Erythroblast (primary cell): ENCODE results near the gene MYO1B.

Experiments used
- DNase-seq, 2 experiments: peaks; one replicate each; lab custom pipeline; 2025; lab: John Stamatoyannopoulos, UW
- GATA1 ChIP-seq: IDR thresholded peaks from 2 replicates; pipeline ENCODE4 v1.6.1; 2011; ENCODE audit warnings: low read depth, mild to moderate bottlenecking, control low read depth, low read length, moderate library complexity
- POLR2A ChIP-seq: IDR thresholded peaks from 2 replicates; pipeline ENCODE4 v1.6.1; 2011; ENCODE audit warnings: mild to moderate bottlenecking, low read length

MYO1B gene

GRCh38 chr2:191262436-191262835 is 17.2 kb downstream of the MYO1B start:
- TF ChIP-seq GATA1 = no peak
- TF ChIP-seq POLR2A = no peak

DNA sequence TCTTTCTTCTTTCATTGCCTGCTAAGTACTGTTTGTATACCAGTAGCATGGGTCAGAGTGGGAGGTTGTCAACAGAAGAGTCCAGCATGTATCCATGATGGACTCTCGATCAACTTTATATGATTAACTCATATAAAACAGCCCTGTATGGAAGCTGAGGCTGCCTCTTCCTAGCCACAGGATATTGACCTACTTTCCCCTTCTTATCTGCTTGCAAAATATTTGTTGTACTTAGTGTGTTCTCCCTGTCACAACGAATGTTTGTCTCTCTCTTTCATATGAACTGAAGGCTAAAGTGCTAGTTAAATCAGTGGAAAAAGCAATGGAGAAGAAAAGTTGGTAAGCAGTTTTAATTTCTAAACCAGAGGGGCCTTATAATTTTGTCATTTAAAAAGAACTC is 17.8 kb downstream of the MYO1B start:
- no peak for DNase-seq
- no peak for TF ChIP-seq POLR2A
- no peak for TF ChIP-seq GATA1

More at GRCh38 chr2:191262436-191262835, 17.2 kb downstream of the MYO1B start:
- DNase-seq = no peak

DNA sequence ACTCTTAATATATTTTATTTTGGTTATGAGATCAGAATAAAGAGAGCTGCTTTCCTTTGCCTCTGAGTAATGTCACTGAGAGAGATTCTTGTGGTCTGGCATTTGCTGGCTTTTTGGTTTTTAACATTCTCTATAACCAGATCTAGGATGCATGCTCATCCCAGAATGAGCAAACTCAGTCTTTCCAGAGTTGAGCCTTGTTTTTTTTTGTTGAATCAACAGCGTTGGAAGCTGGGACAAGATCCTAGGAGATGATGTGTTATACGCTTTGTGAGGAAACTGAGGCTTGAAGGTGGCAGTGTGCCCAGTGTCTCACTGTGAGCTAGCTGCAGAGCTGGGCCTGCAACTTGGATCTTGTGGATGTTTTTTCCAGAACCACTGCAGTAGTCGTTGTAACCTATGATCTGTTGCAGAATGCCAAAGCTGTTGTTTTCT is 19.5 kb downstream of the MYO1B start:
- DNase-seq = no peak
- no peak for TF ChIP-seq GATA1
- no peak for TF ChIP-seq POLR2A

DNA sequence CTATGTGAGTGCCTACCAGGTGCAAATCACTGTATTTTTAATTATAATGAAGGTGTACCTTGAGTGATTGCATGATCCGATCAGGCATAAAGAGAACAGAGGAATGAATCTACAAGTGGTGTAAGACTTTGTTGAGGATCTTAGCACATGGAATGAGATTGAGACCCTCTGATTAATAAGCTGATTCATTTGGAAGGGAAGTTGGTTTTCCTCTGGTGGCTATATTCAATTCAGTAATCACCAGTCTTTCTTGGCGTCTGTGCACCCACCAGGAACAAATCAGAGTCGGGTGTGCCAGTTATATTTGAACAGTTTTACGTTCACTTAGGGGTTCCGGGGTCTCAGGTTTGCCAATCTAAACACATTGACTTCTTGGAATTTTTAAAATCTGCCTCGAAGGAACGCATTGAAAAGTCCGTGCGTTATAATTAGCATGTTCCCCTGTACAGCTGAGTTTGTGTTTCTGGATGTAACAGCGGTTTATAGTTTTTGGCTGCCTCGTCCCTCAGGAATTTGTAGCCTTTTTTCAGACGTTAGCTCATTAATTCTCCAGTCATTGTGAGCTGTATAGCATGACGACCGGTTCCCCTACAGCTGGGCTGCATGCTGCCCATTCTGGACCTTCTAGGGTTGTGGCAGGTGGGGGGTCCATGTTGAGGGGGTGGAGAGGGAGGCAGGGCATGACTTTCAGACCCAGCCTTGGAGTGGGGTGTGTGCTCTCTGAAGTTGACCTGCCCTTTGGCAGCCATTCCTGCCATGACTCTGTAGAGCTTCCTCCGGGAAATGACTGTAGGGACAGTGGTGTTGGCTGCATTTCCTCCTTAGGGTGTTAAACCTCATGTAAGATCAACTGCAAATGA is 20.3 kb downstream of the MYO1B start:
- no peak for DNase-seq
- TF ChIP-seq POLR2A = no peak
- TF ChIP-seq GATA1 = no peak

GRCh38 chr2:191266201-191266600 is 21.0 kb downstream of the MYO1B start:
- DNase-seq = no peak
- no peak for TF ChIP-seq GATA1
- TF ChIP-seq POLR2A = no peak

DNA sequence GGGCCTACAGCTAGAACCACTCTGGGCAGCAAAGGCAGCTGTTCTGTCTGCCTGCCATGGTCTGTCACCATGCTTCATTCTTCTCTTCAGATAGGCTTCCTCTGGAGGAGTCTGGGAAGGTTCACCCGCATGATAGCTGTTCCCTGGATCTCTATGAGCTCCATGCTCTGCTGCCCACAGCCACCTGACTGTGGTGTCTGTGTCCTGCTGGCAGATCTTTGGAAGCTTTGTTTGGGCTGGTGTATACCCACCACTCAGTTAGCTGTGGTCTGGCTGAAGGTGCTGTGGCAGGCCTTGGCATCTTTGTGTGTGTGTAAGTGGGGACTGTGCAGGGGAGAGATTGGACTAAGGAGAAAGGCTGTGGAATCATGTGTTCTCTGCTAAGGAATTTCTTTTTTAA is 23.4 kb downstream of the MYO1B start:
- DNase-seq = no peak
- no peak for TF ChIP-seq GATA1
- TF ChIP-seq POLR2A = no peak

DNA sequence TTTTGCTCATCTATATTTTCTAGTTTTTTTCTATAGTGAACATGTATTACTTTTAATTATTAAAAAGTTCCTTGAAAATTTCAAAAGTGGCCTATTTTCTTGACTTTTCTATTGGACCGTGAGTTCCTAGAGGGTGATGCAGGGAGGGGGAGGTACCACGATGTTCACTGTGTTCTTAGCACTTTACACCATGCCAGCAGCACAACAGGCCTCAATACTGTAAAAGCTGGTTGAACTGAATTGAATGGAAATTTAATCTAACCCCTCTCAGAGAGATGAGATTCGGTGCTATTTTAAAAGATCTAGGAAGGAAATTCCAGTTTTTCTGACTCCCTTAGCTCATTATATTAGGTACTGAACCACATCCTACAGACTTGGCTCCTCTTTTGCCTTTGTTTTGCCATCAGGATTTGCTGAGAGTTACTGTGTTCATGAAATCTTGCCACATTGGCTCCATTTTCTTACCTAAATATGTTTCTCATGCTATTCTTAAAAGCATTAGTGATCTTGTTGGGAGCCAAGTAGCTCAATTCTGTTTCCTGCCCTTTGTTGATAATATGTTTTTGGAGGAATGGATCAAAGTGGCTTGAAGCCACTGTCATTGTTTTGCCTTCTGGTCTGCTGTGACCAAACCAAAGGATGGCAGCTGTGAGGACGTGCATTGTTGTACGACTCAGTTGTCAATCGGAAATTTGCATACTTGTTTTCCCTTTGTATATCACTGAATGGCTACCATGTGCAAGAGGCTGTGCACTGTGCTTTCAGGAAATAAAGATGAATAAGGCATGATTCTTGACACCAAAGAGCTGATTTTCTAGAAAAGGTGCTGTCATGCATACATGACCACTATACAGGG is 25.3 kb downstream of the MYO1B start:
- no peak for DNase-seq
- no peak for TF ChIP-seq GATA1
- no peak for TF ChIP-seq POLR2A

GRCh38 chr2:191272064-191272463 is 26.9 kb downstream of the MYO1B start:
- TF ChIP-seq POLR2A (no peak), GATA1 (no peak)
- DNase-seq = no peak

DNA sequence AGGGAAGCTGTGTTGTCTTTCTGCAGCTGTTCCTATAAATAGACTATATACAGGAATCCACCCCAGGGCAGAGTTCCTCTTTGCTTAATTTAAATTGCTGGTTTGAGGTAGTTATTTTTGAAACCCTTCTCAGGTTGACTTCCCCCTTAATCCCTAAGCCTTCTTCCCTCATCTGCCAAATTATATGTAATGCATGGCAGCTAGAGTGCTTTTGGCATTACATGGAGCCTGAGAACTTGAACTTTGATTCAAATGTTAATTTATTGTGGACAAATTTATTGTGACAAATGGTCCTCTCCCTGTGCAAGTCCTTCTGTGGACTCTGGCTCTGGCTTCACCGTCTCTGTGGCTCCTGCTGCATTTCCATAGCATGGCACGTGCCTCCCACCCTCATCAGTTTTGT is 29.2 kb downstream of the MYO1B start:
- no peak for DNase-seq
- TF ChIP-seq POLR2A (no peak), GATA1 (no peak)

- DNase-seq = no peak
- TF ChIP-seq GATA1 = no peak
- no peak for TF ChIP-seq POLR2A
Observed at GRCh38 chr2:191276792-191277465, 31.7 kb downstream of the MYO1B start.

DNA sequence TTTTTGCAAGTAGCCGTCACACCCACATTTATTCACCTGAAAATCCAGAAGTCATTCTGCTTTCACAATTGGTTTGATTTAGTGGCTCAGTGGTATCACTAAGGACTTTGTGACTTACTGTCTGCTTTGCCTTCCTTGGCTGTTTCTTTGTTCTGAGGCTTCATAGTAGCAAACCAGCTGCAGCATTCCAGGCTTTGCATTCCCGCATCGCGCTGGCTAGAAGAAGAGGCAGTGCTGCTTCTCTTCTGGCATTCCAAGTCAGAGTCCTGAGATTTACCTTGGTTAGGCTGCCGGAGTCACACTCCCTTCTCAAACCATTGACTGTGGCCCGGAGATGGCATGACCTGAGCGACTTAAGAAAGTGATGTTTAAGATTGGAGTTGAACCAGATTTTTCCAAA is 35.1 kb downstream of the MYO1B start:
- TF ChIP-seq GATA1 = no peak
- no peak for TF ChIP-seq POLR2A
- DNase-seq = no peak

DNA sequence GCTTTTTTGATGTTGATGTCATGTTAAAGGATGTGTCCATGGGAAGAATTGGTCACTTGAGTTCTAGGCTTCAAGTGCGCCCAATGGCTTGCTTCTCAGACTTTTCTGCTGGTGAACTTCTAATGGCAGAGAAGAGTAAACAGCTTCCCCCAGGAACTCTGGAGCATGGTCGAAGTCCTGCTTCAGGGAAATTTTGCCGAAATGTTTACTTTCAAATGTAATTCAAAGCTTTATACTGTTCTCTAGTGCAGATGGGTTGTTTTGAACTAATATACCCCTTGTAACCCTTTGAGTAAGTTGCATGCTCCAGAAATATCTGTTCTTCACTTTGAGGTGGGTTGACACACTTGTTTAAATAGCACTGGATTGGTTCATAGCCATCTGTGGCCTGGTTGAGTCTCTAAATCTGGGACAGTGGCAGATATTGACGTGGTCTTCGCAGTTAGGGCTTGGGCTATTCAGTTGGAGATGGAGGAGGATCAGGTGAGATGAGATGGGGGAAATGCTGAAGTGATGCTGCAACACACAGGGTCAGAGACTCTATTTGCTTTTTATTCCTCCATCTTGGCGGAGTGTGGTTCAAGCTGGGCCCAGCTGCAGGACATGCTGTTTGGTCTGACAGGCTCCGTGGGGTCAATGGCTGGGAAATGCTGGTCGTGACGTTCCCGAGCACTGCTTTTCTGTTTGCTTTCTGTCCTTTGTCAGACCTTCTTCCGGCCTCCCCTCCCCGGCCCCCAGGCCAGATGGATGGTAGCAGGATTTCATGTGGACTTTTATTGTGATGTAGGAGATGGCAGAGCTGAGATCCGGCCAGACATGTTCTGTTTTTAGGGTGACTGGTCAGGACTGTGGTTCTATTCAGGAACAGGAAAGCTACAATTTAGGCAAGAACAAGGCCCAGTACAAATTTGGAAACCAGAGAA is 35.9 kb downstream of the MYO1B start:
- no peak for DNase-seq
- TF ChIP-seq GATA1 = no peak
- TF ChIP-seq POLR2A = no peak
